GM12892 (cell line): ENCODE measurements around the gene CPE.
"Not testable (repeated sequence)": the region's sequence is repeated elsewhere in the genome, so short reads cannot be mapped to it uniquely, and the experiment has no call there.

ENCODE experiments used
- DNase-seq: peaks from one replicate; pipeline ENCODE4 v3.0.0; 2011; ENCODE audit not compliant: insufficient read length
- FAIRE-seq: peaks from 2 replicates; lab custom pipeline; 2011; peaks lifted over from hg19 to GRCh38; lab: Jason Lieb, UNC
- POLR2A ChIP-seq: IDR thresholded peaks from 2 replicates; pipeline ENCODE4 v1.6.1; 2011; ENCODE audit warnings: low read depth, low read length, control low read depth
- POLR2AphosphoS5 ChIP-seq: IDR thresholded peaks from 2 replicates; pipeline ENCODE4 v1.6.1; 2011; ENCODE audit warnings: low read depth, low read length, control low read depth
- TAF1 ChIP-seq: IDR thresholded peaks from 2 replicates; pipeline ENCODE4 v1.6.1; 2011; ENCODE audit warnings: low read depth, mild to moderate bottlenecking, control low read depth, low read length, borderline replicate concordance

CPE gene

DNA sequence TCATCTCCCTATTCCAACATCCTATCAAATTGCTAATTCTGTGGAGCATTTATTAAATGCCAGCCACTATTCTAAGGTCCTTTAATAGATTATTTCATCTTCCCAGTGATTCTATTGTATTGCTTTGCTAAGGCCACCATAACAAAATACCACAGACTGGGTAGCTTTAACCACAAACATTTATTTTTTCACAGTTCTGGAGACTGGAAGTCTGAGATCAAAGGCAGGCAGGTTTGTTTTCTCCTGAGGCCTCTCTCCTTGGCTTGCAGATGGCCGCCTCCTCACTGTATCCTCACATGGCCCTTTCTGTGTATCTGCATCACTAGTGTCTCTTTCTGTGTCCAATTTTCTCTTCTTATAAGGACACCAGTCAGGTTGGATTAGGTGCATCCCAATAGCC is 64.5 kb downstream of the CPE start:
- FAIRE-seq (no peak), DNase-seq (no peak)
- TF ChIP-seq POLR2A (no peak), POLR2AphosphoS5 (no peak), TAF1 (no peak)

DNA sequence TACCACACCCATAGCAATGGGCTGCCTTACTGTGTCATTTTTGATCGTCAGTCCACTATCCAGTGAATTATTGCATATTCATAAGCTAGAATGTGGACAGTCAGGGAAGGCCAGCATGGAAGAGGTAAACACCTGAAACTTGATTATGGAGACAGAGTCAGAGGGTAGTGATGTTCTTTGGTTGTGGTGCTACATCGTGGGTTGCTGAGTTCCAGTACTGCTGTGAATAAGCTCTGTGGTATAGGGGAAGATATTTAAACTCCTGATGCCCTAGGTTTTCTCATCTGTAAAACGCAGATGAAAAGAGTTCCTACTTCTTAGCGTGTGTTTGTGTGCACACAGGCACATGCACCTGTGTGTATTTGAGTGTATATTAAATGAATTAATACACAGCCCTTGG is 69.9 kb downstream of the CPE start:
- FAIRE-seq: no peak
- no peak for TF ChIP-seq TAF1
- no peak for TF ChIP-seq POLR2A
- no peak for TF ChIP-seq POLR2AphosphoS5
- DNase-seq: no peak

DNA sequence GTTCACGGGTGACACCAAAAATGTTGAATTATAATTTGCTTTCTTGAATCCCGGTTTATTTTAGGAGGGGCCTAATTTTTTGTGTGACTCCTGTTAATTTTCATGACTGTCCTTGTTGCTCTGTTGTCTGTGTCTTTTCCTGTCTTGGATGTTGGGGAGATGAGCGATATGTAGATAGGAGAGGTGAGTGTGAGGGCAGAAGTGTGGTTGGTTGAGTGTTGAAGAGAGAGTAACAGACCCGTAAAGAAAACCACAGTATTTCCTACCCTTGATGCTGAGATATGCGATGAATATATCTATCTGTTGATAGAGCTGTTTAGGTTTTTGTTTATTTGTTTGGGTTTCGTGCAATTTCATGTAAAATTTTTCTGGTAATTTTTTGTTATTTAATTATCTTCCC is 70.5 kb downstream of the CPE start:
- no peak for FAIRE-seq
- no peak for DNase-seq
- no peak for TF ChIP-seq TAF1
- TF ChIP-seq POLR2A: no peak
- no peak for TF ChIP-seq POLR2AphosphoS5

- no peak for DNase-seq
- no peak for FAIRE-seq
- TF ChIP-seq POLR2A (no peak), TAF1 (no peak), POLR2AphosphoS5 (no peak)
Measured at GRCh38 chr4:165450871-165451270, 72.1 kb downstream of the CPE start.

DNA sequence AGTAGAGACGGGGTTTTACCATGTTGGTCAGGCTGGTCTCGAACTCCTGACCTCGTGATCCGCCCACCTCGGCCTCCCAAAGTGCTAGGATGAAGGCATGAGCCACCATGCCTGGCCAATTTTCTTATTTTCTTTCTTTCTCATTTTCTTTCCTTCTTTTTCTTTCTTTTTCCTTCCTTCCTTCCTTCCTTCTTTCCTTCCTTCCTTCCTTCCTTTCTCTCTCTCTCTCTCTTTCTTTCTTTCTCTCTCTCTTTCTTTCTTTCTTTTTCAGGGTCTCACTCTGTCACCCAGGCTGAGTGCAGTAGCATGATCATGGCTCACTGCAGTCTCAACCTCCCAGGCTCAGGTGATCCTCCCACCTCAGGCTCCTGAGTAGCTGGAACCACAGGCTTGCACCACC is 74.3 kb downstream of the CPE start:
- not testable (repeated sequence) for DNase-seq, FAIRE-seq

DNA sequence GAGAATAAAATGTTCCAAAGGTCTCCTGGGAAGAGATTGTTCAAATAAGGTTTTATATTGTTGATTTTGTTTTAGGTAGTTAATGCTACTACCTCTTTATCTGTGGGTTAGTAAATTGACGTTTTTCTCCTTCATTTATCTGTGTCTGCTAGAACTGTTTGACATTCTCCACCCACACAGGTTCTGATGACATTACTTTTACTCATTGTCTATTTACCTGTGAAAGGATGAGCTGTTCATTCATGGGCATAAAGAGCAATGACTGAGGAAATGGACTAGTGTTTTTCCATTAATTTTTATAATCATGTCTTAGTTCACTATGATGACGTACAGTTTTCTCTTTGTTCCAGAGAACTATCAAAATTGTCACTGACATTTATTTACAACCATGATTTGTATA is 75.6 kb downstream of the CPE start:
- DNase-seq (no peak), FAIRE-seq (no peak)
- TF ChIP-seq POLR2A (no peak), TAF1 (no peak), POLR2AphosphoS5 (no peak)

GRCh38 chr4:165457793-165458192 is 79.0 kb downstream of the CPE start:
- TF ChIP-seq TAF1 (no peak), POLR2AphosphoS5 (no peak), POLR2A (no peak)
- FAIRE-seq: no peak
- no peak for DNase-seq

DNA sequence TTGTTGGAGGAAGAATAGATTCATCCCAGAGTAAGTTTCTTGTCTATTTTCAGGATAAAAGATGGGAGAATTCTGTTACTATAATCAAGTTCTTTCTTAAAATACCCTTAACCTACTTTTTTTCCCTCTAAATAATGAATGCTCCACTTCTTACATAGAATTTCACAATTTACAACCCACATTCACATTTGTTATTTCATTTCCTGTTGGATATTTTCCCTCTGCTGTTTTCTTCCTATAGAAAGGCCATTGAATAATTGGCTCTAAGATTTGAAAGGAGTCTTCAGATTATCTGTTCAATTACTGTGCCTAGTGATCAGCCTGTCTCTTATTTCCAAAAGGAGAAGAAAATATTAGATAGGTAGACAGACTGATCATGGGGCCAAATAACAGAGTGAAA is 79.7 kb downstream of the CPE start:
- no peak for FAIRE-seq
- no peak for DNase-seq
- TF ChIP-seq POLR2AphosphoS5 (no peak), POLR2A (no peak), TAF1 (no peak)

DNA sequence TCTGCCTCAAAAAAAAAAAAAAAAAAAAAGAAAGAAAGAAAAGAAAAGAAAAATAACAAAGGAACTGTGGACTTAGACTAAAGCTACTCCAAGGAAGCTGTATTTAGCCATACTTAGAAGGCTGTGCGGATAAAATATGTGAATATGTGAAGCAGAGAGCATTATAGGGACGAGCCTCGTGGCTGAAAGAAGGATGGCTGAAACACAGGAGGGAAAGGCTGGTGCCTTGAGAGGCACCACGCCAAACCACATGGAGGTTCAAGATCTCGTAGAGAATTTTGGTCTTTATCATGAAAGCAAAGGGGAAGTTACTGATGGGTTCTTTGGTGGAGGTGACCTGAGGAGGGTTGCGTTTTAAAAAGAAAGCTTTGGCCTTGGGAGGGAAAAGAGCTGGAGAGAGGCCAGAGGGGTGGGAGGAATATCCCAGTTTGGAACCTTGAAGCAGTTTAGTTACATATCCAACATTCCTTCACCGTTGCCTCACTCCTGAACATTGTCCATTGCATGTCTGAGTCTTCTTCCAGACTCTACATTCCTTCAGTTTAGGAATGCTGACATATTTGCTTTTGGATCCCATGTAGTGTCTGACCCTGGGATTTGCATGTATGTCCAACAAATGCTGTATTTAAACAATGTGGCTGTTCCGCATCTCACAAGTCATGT is 82.5 kb downstream of the CPE start:
- DNase-seq (no peak), FAIRE-seq (no peak)
- TF ChIP-seq POLR2AphosphoS5 (no peak), TAF1 (no peak), POLR2A (no peak)

DNA sequence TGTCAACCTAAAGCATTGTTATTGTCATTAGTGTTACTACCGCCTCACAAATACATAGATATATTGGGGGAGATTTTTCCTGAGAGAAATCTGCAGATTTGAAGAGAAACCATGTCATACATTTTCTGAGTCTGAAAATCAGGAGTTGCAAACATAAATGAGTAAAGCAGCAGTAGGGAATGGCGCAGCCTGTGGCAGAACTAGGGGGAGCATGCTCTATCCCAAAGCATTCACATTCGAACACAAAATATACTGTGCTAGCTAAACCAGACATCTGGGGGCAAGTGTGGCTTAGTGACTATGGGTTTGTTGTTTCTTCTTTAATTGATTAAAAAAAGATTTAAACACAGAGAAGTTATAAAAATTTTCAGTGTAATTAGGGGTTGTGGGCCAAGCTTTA is 83.2 kb downstream of the CPE start:
- TF ChIP-seq POLR2AphosphoS5: no peak
- FAIRE-seq (no peak), DNase-seq (no peak)

DNA sequence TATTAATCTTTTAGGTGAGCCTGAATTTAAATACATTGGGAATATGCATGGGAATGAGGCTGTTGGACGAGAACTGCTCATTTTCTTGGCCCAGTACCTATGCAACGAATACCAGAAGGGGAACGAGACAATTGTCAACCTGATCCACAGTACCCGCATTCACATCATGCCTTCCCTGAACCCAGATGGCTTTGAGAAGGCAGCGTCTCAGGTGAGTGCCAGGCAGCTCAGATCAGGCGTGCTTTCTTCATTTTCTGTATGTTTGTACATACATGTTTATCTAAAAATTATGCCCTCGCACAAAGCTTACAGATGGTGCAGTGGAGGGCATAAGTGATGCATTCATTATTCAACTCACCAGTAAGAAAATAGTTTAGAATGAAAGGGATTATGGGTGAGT is 85.6 kb downstream of the CPE start:
- TF ChIP-seq POLR2A (no peak), POLR2AphosphoS5 (no peak), TAF1 (no peak)
- no peak for FAIRE-seq
- DNase-seq: no peak

DNA sequence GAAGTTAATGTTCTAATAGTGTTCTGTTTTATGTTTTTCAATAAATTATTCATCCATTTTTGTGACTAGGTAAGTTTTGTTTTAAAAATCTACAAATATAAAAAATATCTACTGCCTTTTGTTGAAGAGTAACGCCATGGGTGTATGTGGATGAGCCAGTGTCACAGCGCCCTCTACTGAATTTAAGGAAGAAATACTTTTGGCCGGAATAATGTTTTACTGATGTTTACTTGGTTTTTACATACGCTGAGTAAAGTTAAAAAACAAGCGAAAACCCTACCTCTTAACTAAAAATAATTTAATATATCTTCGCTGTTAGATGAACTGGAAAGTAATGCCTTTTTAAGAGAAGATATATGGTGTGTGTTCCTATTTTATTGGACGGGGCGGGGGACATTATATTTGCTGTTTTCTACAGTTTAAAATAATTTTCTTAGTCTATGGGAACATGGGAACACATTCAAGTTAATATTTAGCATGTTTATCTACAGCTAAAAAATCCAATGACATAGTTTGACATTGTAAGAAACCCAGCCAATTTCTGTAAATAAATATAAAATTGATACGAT is 86.1 kb downstream of the CPE start:
- TF ChIP-seq POLR2AphosphoS5 (no peak), POLR2A (no peak), TAF1 (no peak)
- no peak for DNase-seq
- peak; percentile 74 for FAIRE-seq

DNA sequence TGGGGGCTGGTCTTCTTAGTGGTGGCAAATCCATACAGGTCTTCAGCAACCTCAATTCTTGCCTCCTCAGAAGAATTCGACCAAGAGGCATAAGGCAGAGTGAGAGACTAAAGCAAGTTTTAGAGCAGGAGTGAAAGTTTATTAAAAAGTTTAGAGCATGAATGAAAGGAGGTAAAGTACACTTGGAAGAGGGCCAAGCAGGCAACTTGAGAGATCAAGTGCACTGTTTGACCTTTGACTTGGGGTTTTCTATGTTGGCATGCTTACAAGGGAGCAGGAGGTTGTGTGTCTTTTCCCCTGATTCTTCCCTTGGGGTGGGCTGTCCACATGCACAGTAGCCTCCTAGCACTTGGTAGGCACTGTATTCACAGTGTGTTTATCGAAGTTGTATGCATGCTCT is 91.2 kb downstream of the CPE start:
- DNase-seq (no peak), FAIRE-seq (no peak)
- no peak for TF ChIP-seq POLR2AphosphoS5
- TF ChIP-seq TAF1: no peak
- no peak for TF ChIP-seq POLR2A
